Hepatocyte (in vitro differentiated cells): Measurements from ENCODE around the gene C1QL4. TPM values are rescaled to one million over a fixed set of nuclear protein-coding genes. Genes with fewer than 3 reads are reported as not detected.

ENCODE experiments used
- DNase-seq: peaks from one replicate; pipeline ENCODE4 v3.0.0-alpha.2; 2016; ENCODE audit warnings: low spot score
- H2AFZ ChIP-seq: fragments of 200-600 bp; sonication (generic); 2 replicates; pipeline ENCODE4 v1.6.0; 2016; ENCODE audit warnings: antibody characterized with exemption, mild to moderate bottlenecking
- H3K27ac ChIP-seq: fragments of 200-600 bp; sonication (generic); 2 replicates; pipeline ENCODE4 v1.5.1; 2016; ENCODE audit warnings: mild to moderate bottlenecking
- H3K27me3 ChIP-seq: fragments of 200-600 bp; sonication (generic); 2 replicates; pipeline ENCODE4 v1.6.1; 2016
- H3K36me3 ChIP-seq: fragments of 200-600 bp; sonication (generic); replicated peaks from 2 replicates; pipeline ENCODE4 v1.5.1; 2016; ENCODE audit warnings: low read depth; ENCODE audit not compliant: insufficient read depth
- H3K4me1 ChIP-seq: fragments of 200-600 bp; sonication (generic); 2 replicates; pipeline ENCODE4 v1.5.1; 2016; ENCODE audit warnings: mild to moderate bottlenecking, moderate library complexity; ENCODE audit not compliant: insufficient read depth
- H3K4me2 ChIP-seq: fragments of 200-600 bp; sonication (generic); 2 replicates; pipeline ENCODE4 v1.6.0; 2016
- H3K4me3 ChIP-seq: fragments of 200-600 bp; sonication (generic); 2 replicates; pipeline ENCODE4 v1.5.1; 2016; ENCODE audit warnings: mild to moderate bottlenecking
- H3K79me2 ChIP-seq: fragments of 200-600 bp; sonication (generic); 2 replicates; pipeline ENCODE4 v1.6.0; 2017; ENCODE audit warnings: mild to moderate bottlenecking
- H3K9me2 ChIP-seq: fragments of 200-600 bp; sonication (generic); replicated peaks from 2 replicates; pipeline ENCODE4 v1.6.0; 2017; ENCODE audit warnings: mild to moderate bottlenecking; ENCODE audit not compliant: insufficient read depth
- H3K9me3 ChIP-seq: fragments of 200-600 bp; sonication (generic); 2 replicates; pipeline ENCODE4 v1.5.1; 2016; ENCODE audit warnings: low read depth, mild to moderate bottlenecking
- H4K20me1 ChIP-seq: fragments of 200-600 bp; sonication (generic); 2 replicates; pipeline ENCODE4 v1.6.0; 2016; ENCODE audit warnings: mild to moderate bottlenecking; ENCODE audit not compliant: insufficient read depth, poor library complexity, severe bottlenecking
- CTCF ChIP-seq: fragments of 200-600 bp; sonication (generic); IDR thresholded peaks from 2 replicates; pipeline ENCODE4 v1.5.1; 2016; ENCODE audit warnings: antibody characterized with exemption, mild to moderate bottlenecking; ENCODE audit not compliant: poor library complexity
- EZH2 ChIP-seq: fragments of 200-600 bp; sonication (generic); IDR thresholded peaks from 2 replicates; pipeline ENCODE4 v1.6.1; 2016; ENCODE audit warnings: antibody characterized with exemption, mild to moderate bottlenecking, borderline replicate concordance
- EZH2phosphoT487 ChIP-seq: fragments of 200-600 bp; sonication (generic); IDR thresholded peaks from one replicate; pipeline ENCODE4 v1.6.1; 2018; ENCODE audit warnings: antibody characterized with exemption, mild to moderate bottlenecking, low read depth, moderate library complexity; ENCODE audit not compliant: unreplicated experiment, severe bottlenecking
- WGBS: methylation state at CpG from one replicate; pipeline ENCODE4 v1.1.6; 2016; ENCODE audit warnings: low lambda C conversion rate; ENCODE audit errors: missing lambda C conversion rate; 5-methylcytosine and 5-hydroxymethylcytosine counted together
- polyA plus RNA-seq: library from polyadenylated mRNA; unstranded; fragments of >200 nt; fragmentation: Nextera tagmentation; extraction: Ambion mirVana; gene quantifications from 2 replicates; pipeline ENCODE4 v1.2.1, GENCODE V29; 2016
- total RNA-seq: library from RNA; depleted of rRNA; stranded (reverse); fragments of >200 nt; gene quantifications from 2 replicates; pipeline ENCODE4 v1.2.3, GENCODE V29; 2014

C1QL4 gene
- total and polyA plus RNA-seq, 2 experiments from 2014 or later = not detected

- Histone ChIP-seq H3K79me2 (no peaks in the 10 kb centered on the region), H3K4me1 (peaks cover 15% of the 10 kb centered on the region), H4K20me1 (no peaks in the 10 kb centered on the region), H3K27ac (no peak overlapping the region), H3K9me2 (no peaks in the 10 kb centered on the region), H3K4me3 (no peak overlapping the region), H3K4me2 (no peak overlapping the region), H2AFZ (no peak overlapping the region), H3K27me3 (peaks cover 63% of the 10 kb centered on the region), H3K9me3 (no peaks in the 10 kb centered on the region), H3K36me3 (no peaks in the 10 kb centered on the region)
- TF ChIP-seq CTCF = no peak
- TF ChIP-seq EZH2phosphoT487 = no peak
- no peak for TF ChIP-seq EZH2
- 27% methylated on average over 4 of the region's 5 CpGs for WGBS
- DNase-seq = no peak
Observed at GRCh38 chr12:49294804-49295081, 42.2 kb downstream of the C1QL4 start.

- no peak overlapping the region for H2AFZ ChIP-seq
- DNase-seq = no peak
- TF ChIP-seq CTCF (no peak), EZH2phosphoT487 (no peak), EZH2 (no peak)
- peaks cover 63% of the 10 kb centered on the region for H3K27me3 ChIP-seq
- H3K4me2 ChIP-seq = no peak overlapping the region
- H4K20me1 ChIP-seq = no peaks in the 10 kb centered on the region
- no peak overlapping the region for H3K27ac ChIP-seq
- H3K9me2 ChIP-seq = no peaks in the 10 kb centered on the region
- H3K9me3 ChIP-seq = no peaks in the 10 kb centered on the region
- no peaks in the 10 kb centered on the region for H3K79me2 ChIP-seq
- peaks cover 15% of the 10 kb centered on the region for H3K4me1 ChIP-seq
- WGBS = 61% methylated on average over 8 of the region's 8 CpGs
- H3K4me3 ChIP-seq = no peak overlapping the region
- no peaks in the 10 kb centered on the region for H3K36me3 ChIP-seq
Observed at GRCh38 chr12:49294086-49294803, 42.7 kb downstream of the C1QL4 start.

- Histone ChIP-seq H3K9me3 (no peaks in the 10 kb centered on the region), H3K79me2 (no peaks in the 10 kb centered on the region), H3K27me3 (peaks cover 54% of the 10 kb centered on the region), H3K36me3 (no peaks in the 10 kb centered on the region), H2AFZ (no peak overlapping the region), H3K4me1 (peaks cover 15% of the 10 kb centered on the region), H3K9me2 (no peaks in the 10 kb centered on the region), H3K27ac (peak overlapping the region; percentile 23), H3K4me2 (peak overlapping the region; percentile 52), H4K20me1 (no peaks in the 10 kb centered on the region), H3K4me3 (no peak overlapping the region)
- TF ChIP-seq EZH2phosphoT487 (no peak), EZH2 (no peak), CTCF (no peak)
- 37% methylated on average over 18 of the region's 18 CpGs for WGBS
- no peak for DNase-seq
Observed at GRCh38 chr12:49293056-49293956, 43.7 kb downstream of the C1QL4 start.
